WTC11 (cell line): Measurements from ENCODE around the gene VAV2. TPM values are rescaled to one million over a fixed set of nuclear protein-coding genes. Genes with fewer than 3 reads are reported as not detected.
"Not testable (repeated sequence)": the region's sequence is repeated elsewhere in the genome, so short reads cannot be mapped to it uniquely, and the experiment has no call there.

Experiments used
- ATAC-seq: fragments of 200-7000 bp; cut with Tn5 transposase; 2 replicates; pipeline ENCODE4 v1.10.0; 2021; ENCODE audit warnings: mild to moderate bottlenecking, moderate library complexity
- CTCF ChIA-PET: fragments of 300-600 bp; sonication (Branson Sonifier 250); formaldehyde crosslinking; loops from one replicate; lab custom pipeline; 2021; ENCODE audit warnings: antibody characterized with exemption; lab: Charles Lee
- POLR2A ChIA-PET: fragments of 350-600 bp; sonication (Branson Sonifier 250); formaldehyde crosslinking; loops from one replicate; lab custom pipeline; 2021; ENCODE audit warnings: antibody characterized with exemption; lab: Charles Lee
- DNase-seq: peaks from one replicate; pipeline ENCODE4 v3.0.0; 2021; ENCODE audit warnings: low spot score
- H3K27ac Mint-ChIP-seq: 2 replicates; pipeline ENCODE4 v1.8.0; 2021; ENCODE audit warnings: mixed read lengths
- H3K27me3 Mint-ChIP-seq: 2 replicates; pipeline ENCODE4 v1.8.0; 2021; ENCODE audit warnings: low read depth, mild to moderate bottlenecking, moderate library complexity, mixed read lengths
- H3K36me3 Mint-ChIP-seq: 2 replicates; pipeline ENCODE4 v1.8.0; 2021; ENCODE audit warnings: mixed read lengths
- H3K4me1 Mint-ChIP-seq: 2 replicates; pipeline ENCODE4 v1.8.0; 2022; ENCODE audit warnings: mixed read lengths
- H3K4me3 Mint-ChIP-seq: 2 replicates; pipeline ENCODE4 v1.8.0; 2021; ENCODE audit warnings: mild to moderate bottlenecking, moderate library complexity, mixed read lengths
- H3K9me3 Mint-ChIP-seq: 2 replicates; pipeline ENCODE4 v1.8.0; 2021; ENCODE audit warnings: mixed read lengths
- AFF4 ChIP-seq: sonication (generic); formaldehyde crosslinking; IDR thresholded peaks from 2 replicates; pipeline ENCODE4 v1.8.1; 2023; ENCODE audit warnings: mild to moderate bottlenecking, missing genetic modification reagents, borderline replicate concordance
- CREM ChIP-seq: sonication (generic); formaldehyde crosslinking; IDR thresholded peaks from 2 replicates; pipeline ENCODE4 v1.8.1; 2022; ENCODE audit warnings: mild to moderate bottlenecking, missing genetic modification reagents, moderate library complexity
- GTF2I ChIP-seq: fragments of 250-450 bp; sonication (Bioruptor Pico); conservative IDR thresholded peaks from 2 replicates; pipeline ENCODE4 v1.4.0; 2021; ENCODE audit warnings: mild to moderate bottlenecking
- IRF2 ChIP-seq: sonication (generic); formaldehyde crosslinking; IDR thresholded peaks from 2 replicates; pipeline ENCODE4 v1.8.0; 2022; ENCODE audit warnings: low read depth, missing genetic modification reagents, borderline replicate concordance
- JAZF1 ChIP-seq: fragments of 250-450 bp; sonication (Bioruptor Pico); IDR thresholded peaks from 2 replicates; pipeline ENCODE4 v1.9.0; 2021; ENCODE audit warnings: moderate library complexity, mild to moderate bottlenecking, inconsistent platforms
- JUN ChIP-seq: sonication (generic); formaldehyde crosslinking; IDR thresholded peaks from 2 replicates; pipeline ENCODE4 v1.8.0; 2023; ENCODE audit warnings: mild to moderate bottlenecking, missing genetic modification reagents
- MLX ChIP-seq: sonication (generic); formaldehyde crosslinking; IDR thresholded peaks from 2 replicates; pipeline ENCODE4 v1.8.1; 2023; ENCODE audit warnings: mild to moderate bottlenecking, missing genetic modification reagents, moderate library complexity
- NFE2L1 ChIP-seq: sonication (generic); formaldehyde crosslinking; IDR thresholded peaks from 2 replicates; pipeline ENCODE4 v1.8.1; 2023; ENCODE audit warnings: missing genetic modification reagents
- NR2C2 ChIP-seq: sonication (generic); formaldehyde crosslinking; IDR thresholded peaks from 2 replicates; pipeline ENCODE4 v1.8.0; 2022; ENCODE audit warnings: mild to moderate bottlenecking, missing genetic modification reagents
- NR3C1 ChIP-seq: sonication (generic); formaldehyde crosslinking; conservative IDR thresholded peaks from 2 replicates; pipeline ENCODE4 v1.8.1; 2023; ENCODE audit warnings: low read depth, mild to moderate bottlenecking, missing genetic modification reagents
- RELA ChIP-seq: sonication (generic); formaldehyde crosslinking; IDR thresholded peaks from 2 replicates; pipeline ENCODE4 v1.8.1; 2022; ENCODE audit warnings: missing genetic modification reagents, mild to moderate bottlenecking, borderline replicate concordance
- TCF7 ChIP-seq: sonication (generic); formaldehyde crosslinking; IDR thresholded peaks from 2 replicates; pipeline ENCODE4 v1.8.0; 2022; ENCODE audit warnings: mild to moderate bottlenecking, low read depth, missing genetic modification reagents, moderate library complexity
- ZNF416 ChIP-seq: fragments of 250-450 bp; sonication (Bioruptor Pico); IDR thresholded peaks from 2 replicates; pipeline ENCODE4 v1.9.0; 2021; ENCODE audit warnings: mild to moderate bottlenecking, inconsistent platforms
- total RNA-seq: library from RNA; stranded (reverse); gene quantifications from 3 replicates; pipeline ENCODE4 v1.2.3, GENCODE V29; 2021
- TF ChIP-seq, protein P1 (sequence below): sonication (generic); formaldehyde crosslinking; IDR thresholded peaks from 2 replicates; pipeline ENCODE4 v1.8.1; 2022; ENCODE audit warnings: low read depth, missing genetic modification reagents, borderline replicate concordance
- TF ChIP-seq, protein P2 (sequence below): sonication (generic); formaldehyde crosslinking; IDR thresholded peaks from 2 replicates; pipeline ENCODE4 v1.8.0; 2023; ENCODE audit warnings: missing genetic modification reagents

Gene VAV2
- total RNA-seq, 1 experiment from 2014 or later, result 39.7 TPM

- TF ChIP-seq TCF7 (CRISPR knock-in tag) (no peak), NFE2L1 (CRISPR knock-in tag) (no peak), CREM (CRISPR knock-in tag) (no peak), NR3C1 (no peak), GTF2I (CRISPR knock-in tag) (no peak), ZNF416 (CRISPR knock-in tag) (no peak)
- TF ChIP-seq, protein P1, sequence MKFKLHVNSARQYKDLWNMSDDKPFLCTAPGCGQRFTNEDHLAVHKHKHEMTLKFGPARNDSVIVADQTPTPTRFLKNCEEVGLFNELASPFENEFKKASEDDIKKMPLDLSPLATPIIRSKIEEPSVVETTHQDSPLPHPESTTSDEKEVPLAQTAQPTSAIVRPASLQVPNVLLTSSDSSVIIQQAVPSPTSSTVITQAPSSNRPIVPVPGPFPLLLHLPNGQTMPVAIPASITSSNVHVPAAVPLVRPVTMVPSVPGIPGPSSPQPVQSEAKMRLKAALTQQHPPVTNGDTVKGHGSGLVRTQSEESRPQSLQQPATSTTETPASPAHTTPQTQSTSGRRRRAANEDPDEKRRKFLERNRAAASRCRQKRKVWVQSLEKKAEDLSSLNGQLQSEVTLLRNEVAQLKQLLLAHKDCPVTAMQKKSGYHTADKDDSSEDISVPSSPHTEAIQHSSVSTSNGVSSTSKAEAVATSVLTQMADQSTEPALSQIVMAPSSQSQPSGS (CRISPR knock-in tag), result no peak
- TF ChIP-seq, protein P2, sequence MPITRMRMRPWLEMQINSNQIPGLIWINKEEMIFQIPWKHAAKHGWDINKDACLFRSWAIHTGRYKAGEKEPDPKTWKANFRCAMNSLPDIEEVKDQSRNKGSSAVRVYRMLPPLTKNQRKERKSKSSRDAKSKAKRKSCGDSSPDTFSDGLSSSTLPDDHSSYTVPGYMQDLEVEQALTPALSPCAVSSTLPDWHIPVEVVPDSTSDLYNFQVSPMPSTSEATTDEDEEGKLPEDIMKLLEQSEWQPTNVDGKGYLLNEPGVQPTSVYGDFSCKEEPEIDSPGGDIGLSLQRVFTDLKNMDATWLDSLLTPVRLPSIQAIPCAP, result no peak
- TF ChIP-seq, all 79 proteins: peak for 0
Observed at GRCh38 chr9:133959966-133960567, 32.1 kb downstream of the VAV2 start (continued).

- H3K4me3 Mint-ChIP-seq, result no peak overlapping the region
- H3K27ac Mint-ChIP-seq, result peak overlapping the region; percentile 96
- TF ChIP-seq NFE2L1 (CRISPR knock-in tag) (no peak), ZNF416 (CRISPR knock-in tag) (no peak), MLX (no peak)
- POLR2A ChIA-PET, result no interaction called here
- ATAC-seq, result no peak
- DNase-seq, result no peak
- CTCF ChIA-PET, result interaction anchor here (0.7 kb wide), 1 partner anchor 177 kb away, joined by 3 read pairs; no protein-coding TSS in a partner anchor
- H3K36me3 Mint-ChIP-seq, result no peaks in the 10 kb centered on the region
- no peaks in the 10 kb centered on the region for H3K27me3 Mint-ChIP-seq
- H3K9me3 Mint-ChIP-seq, result no peaks in the 10 kb centered on the region
- peaks cover 65% of the 10 kb centered on the region for H3K4me1 Mint-ChIP-seq
Observed at GRCh38 chr9:133959171-133959570, 33.0 kb downstream of the VAV2 start.

GRCh38 chr9:133958756-133959155 lies 33.4 kb downstream of the VAV2 start:
- POLR2A ChIA-PET, result no interaction called here
- Mint-ChIP-seq H3K27me3 (no peaks in the 10 kb centered on the region), H3K4me1 (peaks cover 68% of the 10 kb centered on the region), H3K4me3 (no peak overlapping the region), H3K27ac (peak overlapping the region; percentile 96), H3K36me3 (no peaks in the 10 kb centered on the region), H3K9me3 (no peaks in the 10 kb centered on the region)
- CTCF ChIA-PET, result interaction anchor here (0.7 kb wide), 1 partner anchor 176 kb away, joined by 3 read pairs; no protein-coding TSS in a partner anchor
- TF ChIP-seq GTF2I (CRISPR knock-in tag) (no peak), JAZF1 (CRISPR knock-in tag) (no peak), IRF2 (CRISPR knock-in tag) (no peak), RELA (CRISPR knock-in tag) (no peak), JUN (CRISPR knock-in tag) (no peak), AFF4 (CRISPR knock-in tag) (no peak), NR2C2 (CRISPR knock-in tag) (no peak)
- TF ChIP-seq, protein P2, result no peak
- DNase-seq (no peak), ATAC-seq (no peak)

- peak overlapping the region; percentile 84 for H3K27ac Mint-ChIP-seq
- ATAC-seq, H3K27me3 Mint-ChIP-seq, H3K9me3 Mint-ChIP-seq, H3K4me3 Mint-ChIP-seq, DNase-seq, H3K36me3 Mint-ChIP-seq, CTCF ChIA-PET: not testable (repeated sequence)
- POLR2A ChIA-PET, result interaction anchor here (0.6 kb wide), 1 partner anchor 145 kb away, joined by 3 read pairs; no protein-coding TSS in a partner anchor
- peaks cover 64% of the 10 kb centered on the region for H3K4me1 Mint-ChIP-seq
Observed at GRCh38 chr9:133957772-133958171, 34.4 kb downstream of the VAV2 start.
